GM21515 (cell line): ENCODE measurements around the gene ADAM12.

ENCODE experiments used
- ATAC-seq: cut with Tn5 transposase; IDR thresholded peaks from one replicate; pipeline ENCODE4 v1.9.1; 2021; ENCODE audit not compliant: unreplicated experiment

Gene ADAM12

GRCh38 chr10:126127481-126128029, 260.7 kb downstream of the ADAM12 start:
- no peak for ATAC-seq

GRCh38 chr10:126126866-126127265, 261.4 kb downstream of the ADAM12 start:
- no peak for ATAC-seq

GRCh38 chr10:126126023-126126422, 262.3 kb downstream of the ADAM12 start:
- ATAC-seq: no peak

GRCh38 chr10:126124668-126125349, 263.5 kb downstream of the ADAM12 start:
- no peak for ATAC-seq

- ATAC-seq: no peak
These were observed 264.2 kb downstream of the ADAM12 start for GRCh38 chr10:126124046-126124445.

GRCh38 chr10:126123466-126123865, 264.8 kb downstream of the ADAM12 start:
- no peak for ATAC-seq

- no peak for ATAC-seq
These were observed 265.4 kb downstream of the ADAM12 start for GRCh38 chr10:126122881-126123280.

GRCh38 chr10:126119599-126119998, 268.7 kb downstream of the ADAM12 start:
- ATAC-seq: no peak

GRCh38 chr10:126118476-126118875, 269.8 kb downstream of the ADAM12 start:
- ATAC-seq: no peak

- ATAC-seq: no peak
These were observed 271.1 kb downstream of the ADAM12 start for GRCh38 chr10:126117196-126117595.

GRCh38 chr10:126115886-126116285, 272.4 kb downstream of the ADAM12 start:
- no peak for ATAC-seq

- ATAC-seq: no peak
These were observed 273.3 kb downstream of the ADAM12 start for GRCh38 chr10:126114884-126115555.

GRCh38 chr10:126111516-126111915, 276.8 kb downstream of the ADAM12 start:
- ATAC-seq: no peak

- ATAC-seq: no peak
These were observed 277.6 kb downstream of the ADAM12 start for GRCh38 chr10:126110489-126111180.

- no peak for ATAC-seq
These were observed 278.4 kb downstream of the ADAM12 start for GRCh38 chr10:126109893-126110292.

GRCh38 chr10:126108693-126109092, 279.6 kb downstream of the ADAM12 start:
- no peak for ATAC-seq

GRCh38 chr10:126104767-126105166, 283.5 kb downstream of the ADAM12 start:
- ATAC-seq: no peak

GRCh38 chr10:126102636-126103035, 285.6 kb downstream of the ADAM12 start:
- no peak for ATAC-seq

GRCh38 chr10:126101736-126102135, 286.5 kb downstream of the ADAM12 start:
- peak; percentile 97 for ATAC-seq

GRCh38 chr10:126101325-126101724, 287.0 kb downstream of the ADAM12 start:
- ATAC-seq: no peak

GRCh38 chr10:126099366-126099765, 288.9 kb downstream of the ADAM12 start:
- ATAC-seq: no peak

- ATAC-seq: no peak
These were observed 290.1 kb downstream of the ADAM12 start for GRCh38 chr10:126098226-126098581.
